PC-3 (cell line): ENCODE data around the gene KCNJ10. TPM values are rescaled to one million over a fixed set of nuclear protein-coding genes. Genes with fewer than 3 reads are reported as not detected.

ENCODE experiments used
- ATAC-seq: fragments of 200-7000 bp; cut with Tn5 transposase; 2 replicates; pipeline ENCODE4 v1.9.1; 2020; ENCODE audit warnings: mild to moderate bottlenecking, moderate library complexity
- BruUV-seq: library from RNA; stranded (reverse); fragments of 400-500 nt; replicated peaks from 2 replicates; lab custom pipeline; 2021; lab: Mats Ljungman, UMichigan
- CTCF ChIA-PET: fragments of 300-600 bp; sonication (Branson Sonifier 250); formaldehyde crosslinking; loops from one replicate; lab custom pipeline; 2022; ENCODE audit warnings: antibody characterized with exemption; lab: Charles Lee
- POLR2A ChIA-PET: fragments of 300-600 bp; sonication (Branson Sonifier 250); formaldehyde crosslinking; loops from one replicate; lab custom pipeline; 2022; ENCODE audit warnings: antibody characterized with exemption; ENCODE audit not compliant: unreplicated experiment; lab: Charles Lee
- DNase-seq: peaks from one replicate; pipeline ENCODE4 v3.0.0-alpha.2; 2015
- H2AFZ ChIP-seq: fragments of 300-600 bp; sonication (generic); 2 replicates; pipeline ENCODE4 v1.6.0; 2016; ENCODE audit warnings: antibody characterized with exemption, low read length
- H3F3A ChIP-seq: fragments of 300-600 bp; sonication (generic); one replicate; pipeline ENCODE4 v1.6.0; 2017; ENCODE audit warnings: antibody characterized with exemption, low read length, control low read depth, mild to moderate bottlenecking; ENCODE audit not compliant: unreplicated experiment
- H3K27ac ChIP-seq: fragments of 300-600 bp; sonication (generic); 2 replicates; pipeline ENCODE4 v1.5.1; 2016; ENCODE audit warnings: mild to moderate bottlenecking, low read length
- H3K27me3 ChIP-seq: fragments of 300-600 bp; sonication (generic); 2 replicates; pipeline ENCODE4 v1.6.1; 2016; ENCODE audit warnings: low read length, mixed read lengths
- H3K36me3 ChIP-seq: fragments of 300-600 bp; sonication (generic); 2 replicates; pipeline ENCODE4 v1.6.1; 2016; ENCODE audit warnings: low read depth, mixed run types, low read length, mixed read lengths
- H3K4me1 ChIP-seq: fragments of 300-600 bp; sonication (generic); 2 replicates; pipeline ENCODE4 v1.5.1; 2016; ENCODE audit warnings: low read length; ENCODE audit not compliant: insufficient read depth
- H3K4me2 ChIP-seq: fragments of 300-600 bp; sonication (generic); 2 replicates; pipeline ENCODE4 v1.6.0; 2016; ENCODE audit warnings: low read length
- H3K4me3 ChIP-seq: fragments of 300-600 bp; sonication (generic); 2 replicates; pipeline ENCODE4 v1.5.1; 2016; ENCODE audit warnings: mild to moderate bottlenecking, low read length, mixed read lengths
- H3K79me2 ChIP-seq: fragments of 300-600 bp; sonication (generic); 2 replicates; pipeline ENCODE4 v1.6.1; 2017; ENCODE audit warnings: low read length, mixed read lengths
- H3K9ac ChIP-seq: fragments of 300-600 bp; sonication (generic); 2 replicates; pipeline ENCODE4 v1.6.0; 2016; ENCODE audit warnings: mild to moderate bottlenecking, low read length
- H3K9me2 ChIP-seq: fragments of 300-600 bp; sonication (generic); replicated peaks from 2 replicates; pipeline ENCODE4 v1.6.1; 2016; ENCODE audit warnings: mixed run types, low read length, mixed read lengths
- H3K9me3 ChIP-seq: fragments of 300-600 bp; sonication (generic); 2 replicates; pipeline ENCODE4 v1.6.1; 2016; ENCODE audit warnings: low read length, mixed read lengths
- H4K20me1 ChIP-seq: fragments of 300-600 bp; sonication (generic); 2 replicates; pipeline ENCODE4 v1.6.1; 2016; ENCODE audit warnings: low read length, mixed read lengths
- EZH2 ChIP-seq: fragments of 300-600 bp; sonication (generic); IDR thresholded peaks from one replicate; pipeline ENCODE4 v1.6.1; 2017; ENCODE audit warnings: antibody characterized with exemption, mild to moderate bottlenecking, low read length; ENCODE audit not compliant: unreplicated experiment
- EZH2phosphoT487 ChIP-seq: fragments of 300-600 bp; sonication (generic); IDR thresholded peaks from 2 replicates; pipeline ENCODE4 v1.6.1; 2018; ENCODE audit warnings: mild to moderate bottlenecking, antibody characterized with exemption, low read length, borderline replicate concordance
- intact Hi-C: fragments of 100-400 bp; cut with micrococcal nuclease; formaldehyde crosslinking; loops from 2 replicates; pipeline ENCODE4 v1.9.0; 2023
- total RNA-seq: library from RNA; depleted of rRNA; stranded (reverse); fragments of >200 nt; gene quantifications from 2 replicates; pipeline ENCODE4 v1.2.3, GENCODE V29; 2014
- TF ChIP-seq, protein P1 (sequence below): fragments of 300-600 bp; sonication (generic); conservative IDR thresholded peaks from 2 replicates; pipeline ENCODE4 v1.5.1; 2017; ENCODE audit warnings: antibody characterized with exemption, low read depth, mild to moderate bottlenecking, low read length

KCNJ10 gene
- total RNA-seq, 1 experiment from 2014 or later = 0.15 TPM

DNA sequence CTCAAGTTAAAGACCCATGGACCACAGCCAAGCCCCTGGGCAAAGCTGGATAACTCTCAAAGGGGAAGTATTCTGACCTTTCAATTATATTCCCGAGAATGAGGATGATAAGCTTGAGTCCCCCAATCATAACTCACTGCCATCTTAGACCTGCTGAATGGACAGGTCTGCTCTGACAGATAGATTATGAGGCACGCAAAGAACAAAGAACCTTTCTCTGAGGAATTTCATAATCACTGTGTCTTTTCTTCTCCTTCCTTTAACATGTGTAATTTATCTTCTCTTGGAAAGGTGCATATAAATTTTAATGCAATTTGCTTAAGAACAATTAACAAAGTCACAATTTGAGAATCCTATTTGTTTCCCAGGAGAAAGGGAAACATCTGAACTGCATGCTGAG, 60.2 kb downstream of the KCNJ10 start:
- Histone ChIP-seq H3K27ac (no peak overlapping the region), H3K4me1 (peaks cover 8% of the 10 kb centered on the region), H3K36me3 (no peaks in the 10 kb centered on the region), H4K20me1 (no peaks in the 10 kb centered on the region), H3K27me3 (no peaks in the 10 kb centered on the region), H3K9me2 (no peaks in the 10 kb centered on the region), H3F3A (no peaks in the 10 kb centered on the region), H3K79me2 (no peaks in the 10 kb centered on the region), H3K9me3 (no peaks in the 10 kb centered on the region), H2AFZ (no peak overlapping the region), H3K4me2 (no peak overlapping the region), H3K4me3 (no peak overlapping the region), H3K9ac (no peak overlapping the region)
- TF ChIP-seq EZH2 = no peak
- TF ChIP-seq EZH2phosphoT487 = no peak
- TF ChIP-seq, protein P1, sequence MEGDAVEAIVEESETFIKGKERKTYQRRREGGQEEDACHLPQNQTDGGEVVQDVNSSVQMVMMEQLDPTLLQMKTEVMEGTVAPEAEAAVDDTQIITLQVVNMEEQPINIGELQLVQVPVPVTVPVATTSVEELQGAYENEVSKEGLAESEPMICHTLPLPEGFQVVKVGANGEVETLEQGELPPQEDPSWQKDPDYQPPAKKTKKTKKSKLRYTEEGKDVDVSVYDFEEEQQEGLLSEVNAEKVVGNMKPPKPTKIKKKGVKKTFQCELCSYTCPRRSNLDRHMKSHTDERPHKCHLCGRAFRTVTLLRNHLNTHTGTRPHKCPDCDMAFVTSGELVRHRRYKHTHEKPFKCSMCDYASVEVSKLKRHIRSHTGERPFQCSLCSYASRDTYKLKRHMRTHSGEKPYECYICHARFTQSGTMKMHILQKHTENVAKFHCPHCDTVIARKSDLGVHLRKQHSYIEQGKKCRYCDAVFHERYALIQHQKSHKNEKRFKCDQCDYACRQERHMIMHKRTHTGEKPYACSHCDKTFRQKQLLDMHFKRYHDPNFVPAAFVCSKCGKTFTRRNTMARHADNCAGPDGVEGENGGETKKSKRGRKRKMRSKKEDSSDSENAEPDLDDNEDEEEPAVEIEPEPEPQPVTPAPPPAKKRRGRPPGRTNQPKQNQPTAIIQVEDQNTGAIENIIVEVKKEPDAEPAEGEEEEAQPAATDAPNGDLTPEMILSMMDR = no peak
- intact Hi-C loops = no loop called here
- ATAC-seq = no peak
- no peak for DNase-seq
- no TSS peak for BruUV-seq
- ChIA-PET CTCF (interaction anchor here (0.6 kb wide), 1 partner anchor 19 kb away, joined by 3 read pairs; no protein-coding TSS in a partner anchor), POLR2A (no interaction called here)

DNA sequence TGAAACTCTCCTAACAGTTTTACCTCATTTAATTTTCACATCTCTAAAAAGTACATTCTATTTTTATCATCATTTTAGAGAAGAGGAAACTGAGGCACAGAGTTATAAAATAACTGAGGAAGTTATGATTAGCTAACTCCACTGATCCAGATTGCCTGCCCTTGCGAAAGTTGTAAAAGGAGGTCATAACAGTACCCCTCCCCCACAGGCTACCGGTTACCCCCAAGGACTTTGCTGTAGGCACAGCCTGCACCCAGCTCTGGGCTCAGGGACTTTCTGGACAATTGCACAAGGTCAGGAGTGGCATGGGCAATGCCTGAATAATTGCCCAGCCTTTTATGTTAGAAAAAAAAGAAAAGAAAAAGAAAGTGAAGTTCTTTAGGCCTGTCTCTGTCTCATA, 60.9 kb downstream of the KCNJ10 start:
- Histone ChIP-seq H3K27me3 (no peaks in the 10 kb centered on the region), H2AFZ (no peak overlapping the region), H3K36me3 (no peaks in the 10 kb centered on the region), H3F3A (no peaks in the 10 kb centered on the region), H3K9ac (no peak overlapping the region), H3K9me2 (no peaks in the 10 kb centered on the region), H3K4me2 (no peak overlapping the region), H3K9me3 (no peaks in the 10 kb centered on the region), H4K20me1 (no peaks in the 10 kb centered on the region), H3K4me1 (peaks cover 8% of the 10 kb centered on the region), H3K27ac (no peak overlapping the region), H3K4me3 (no peak overlapping the region), H3K79me2 (no peaks in the 10 kb centered on the region)
- ChIA-PET CTCF (interaction anchor here (0.5 to 0.6 kb wide), 2 partner anchors 20 to 320 kb away, joined by 3 read pairs; no protein-coding TSS in a partner anchor), POLR2A (no interaction called here)
- BruUV-seq = no TSS peak
- intact Hi-C loops = no loop called here
- TF ChIP-seq, protein P1 = no peak
- TF ChIP-seq EZH2 (no peak), EZH2phosphoT487 (no peak)
- DNase-seq = no peak
- no peak for ATAC-seq

DNA sequence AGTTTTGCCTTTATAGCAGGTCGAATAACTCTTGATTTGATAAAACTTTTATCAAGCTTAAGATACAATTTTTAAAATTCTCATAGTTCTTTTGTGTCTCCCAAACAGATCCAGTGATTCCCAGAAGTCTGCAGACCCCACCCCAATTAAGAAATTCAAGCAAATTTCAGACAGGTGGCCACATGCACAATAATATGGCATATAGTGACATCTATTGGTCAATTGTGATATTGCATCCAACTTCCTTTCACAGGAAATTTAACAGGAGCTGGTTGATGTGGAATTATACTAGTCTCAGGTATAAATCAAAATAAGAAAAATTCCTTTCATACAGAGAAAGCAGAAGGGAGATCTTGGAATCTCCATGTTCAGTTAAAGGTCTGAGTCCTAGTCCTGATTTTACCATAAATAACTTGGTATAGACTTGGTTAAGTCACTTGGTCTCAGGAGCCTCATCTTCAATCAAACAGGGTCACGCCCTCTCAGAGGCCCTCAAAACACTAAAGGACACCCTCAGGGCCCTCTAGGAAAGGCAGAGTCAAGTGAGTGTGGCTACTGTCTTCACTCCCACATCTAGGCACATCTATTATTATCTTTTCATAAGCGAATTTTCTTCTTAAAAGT, 62.3 kb downstream of the KCNJ10 start:
- Histone ChIP-seq H3K9me3 (no peaks in the 10 kb centered on the region), H3K9ac (no peak overlapping the region), H3K4me2 (no peak overlapping the region), H3K27ac (no peak overlapping the region), H3K9me2 (no peaks in the 10 kb centered on the region), H3K36me3 (no peaks in the 10 kb centered on the region), H3K79me2 (no peaks in the 10 kb centered on the region), H3K4me1 (peaks cover 8% of the 10 kb centered on the region), H3F3A (no peaks in the 10 kb centered on the region), H4K20me1 (no peaks in the 10 kb centered on the region), H2AFZ (no peak overlapping the region), H3K27me3 (no peaks in the 10 kb centered on the region), H3K4me3 (no peak overlapping the region)
- BruUV-seq = no TSS peak
- ATAC-seq (peak; percentile 30; the same call in 1 of the 2 replicates), DNase-seq (peak; percentile 85)
- TF ChIP-seq, protein P1 = peak; percentile 97
- TF ChIP-seq EZH2phosphoT487 = no peak
- intact Hi-C loops = loop anchor here (1.0 to 2.0 kb wide), 5 partner anchors 61 to 227 kb away; partner anchors contain the start of gene DUSP23
- ChIA-PET POLR2A (interaction anchor here (0.6 to 0.7 kb wide), 2 partner anchors 82 to 1091 kb away, joined by 3 read pairs; partner anchors contain the start of gene TAGLN2), CTCF (interaction anchor here (0.5 to 4.5 kb wide), 34 partner anchors 8 to 846 kb away, joined by 3 to 144 read pairs (median 4); partner anchors contain the start of genes IGSF9 and TAGLN2)
